HCT116 (cell line): Measurements from ENCODE around the gene SIRPA. TPM values are rescaled to one million over a fixed set of nuclear protein-coding genes. Genes with fewer than 3 reads are reported as not detected.

ENCODE experiments used
- ATAC-seq: fragments of 200-7000 bp; cut with Tn5 transposase; 2 replicates; pipeline ENCODE4 v1.9.1; 2020; ENCODE audit warnings: mild to moderate bottlenecking, moderate library complexity
- BruUV-seq: library from RNA; stranded (reverse); fragments of 400-500 nt; replicated peaks from 2 replicates; lab custom pipeline; 2021; lab: Mats Ljungman, UMichigan
- CTCF ChIA-PET: fragments of 300-600 bp; sonication (Branson Sonifier 250); formaldehyde crosslinking; loops from one replicate; lab custom pipeline; 2021; ENCODE audit warnings: antibody characterized with exemption; lab: Charles Lee
- POLR2A ChIA-PET: fragments of 300-600, 350-600 bp; sonication (Branson Sonifier 250); formaldehyde crosslinking; loops from one replicate; lab custom pipeline; 2021; ENCODE audit warnings: antibody characterized with exemption; lab: Charles Lee
- RAD21 ChIA-PET, 2 experiments: fragments of 300-600 bp; sonication (Branson Sonifier 250); formaldehyde crosslinking; loops; one replicate each; lab custom pipeline; 2023; ENCODE audit warnings: low total read pairs in 2 of 2; ENCODE audit not compliant: uncharacterized antibody in 2 of 2, unreplicated experiment in 2 of 2, low non-redundant PET in 1 of 2; lab: Charles Lee
- DNase-seq: peaks from one replicate; pipeline ENCODE4 v3.0.0-alpha.2; 2010; ENCODE audit warnings: low read depth, low spot score
- H2AFZ ChIP-seq: fragments of 200-600 bp; shearing (Covaris generic), sonication (generic); 2 replicates; pipeline ENCODE4 v1.6.1; 2017; ENCODE audit warnings: low read depth, mixed run types, mixed read lengths, antibody characterized with exemption, low read length; ENCODE audit not compliant: poor library complexity, severe bottlenecking
- H3K27ac ChIP-seq: 2 replicates; pipeline ENCODE4 v1.5.1; 2012; ENCODE audit warnings: low read depth, low read length
- H3K27me3 ChIP-seq: fragments of 200-600 bp; sonication (generic); 2 replicates; pipeline ENCODE4 v1.6.1; 2016; ENCODE audit warnings: mixed run types, low read length, mixed read lengths; ENCODE audit not compliant: insufficient read depth
- H3K36me3 ChIP-seq, 2 experiments: fragments of 200-500 bp in 1 of 2; fragments of 200-600 bp in 1 of 2; sonication (Bioruptor generic) in 1 of 2; sonication (generic) in 1 of 2; 2 replicates each; pipeline versions ENCODE4 v1.5.1 to v1.6.1; 2014 to 2016; ENCODE audit warnings: low read length in 2 of 2, inconsistent platforms in 1 of 2, mixed read lengths in 1 of 2, mixed run types in 1 of 2; ENCODE audit not compliant: insufficient read depth in 2 of 2, control insufficient read depth in 1 of 2
- H3K4me1 ChIP-seq, 2 experiments: fragments of 200-600 bp in 1 of 2; sonication (generic) in 1 of 2; 2 replicates each; pipeline versions ENCODE4 v1.5.1 to v1.6.1; 2012 to 2017; ENCODE audit warnings: low read length in 2 of 2, inconsistent platforms in 1 of 2, mild to moderate bottlenecking in 1 of 2, mixed read lengths in 1 of 2, mixed run types in 1 of 2, moderate library complexity in 1 of 2; ENCODE audit not compliant: insufficient read depth in 2 of 2, control insufficient read depth in 1 of 2
- H3K4me2 ChIP-seq: fragments of 200-600 bp; sonication (generic); 2 replicates; pipeline ENCODE4 v1.6.1; 2017; ENCODE audit warnings: mixed run types, low read length, mixed read lengths
- H3K4me3 ChIP-seq, 2 experiments: fragments of 200-600 bp in 1 of 2; sonication (generic) in 1 of 2; replicated peaks in 1 of 2; 2 replicates each; pipeline ENCODE4 v1.5.1; 2011 to 2016; ENCODE audit warnings: low read length in 2 of 2, control low read depth in 1 of 2, low read depth in 1 of 2, mild to moderate bottlenecking in 1 of 2, mixed read lengths in 1 of 2, mixed run types in 1 of 2
- H3K79me2 ChIP-seq: fragments of 200-600 bp; sonication (generic); 2 replicates; pipeline ENCODE4 v1.6.1; 2017; ENCODE audit warnings: mild to moderate bottlenecking, mixed run types, low read length, moderate library complexity, mixed read lengths; ENCODE audit not compliant: insufficient read depth
- H3K9ac ChIP-seq: fragments of 200-600 bp; sonication (generic); 2 replicates; pipeline ENCODE4 v1.6.1; 2016; ENCODE audit warnings: low read length, mixed read lengths
- H3K9me2 ChIP-seq: fragments of 200-600 bp; sonication (generic), shearing (Covaris generic); 2 replicates; pipeline ENCODE4 v1.6.1; 2017; ENCODE audit warnings: mixed run types, mild to moderate bottlenecking, moderate library complexity; ENCODE audit not compliant: insufficient read depth
- H3K9me3 ChIP-seq, 2 experiments: fragments of 200-500 bp in 1 of 2; fragments of 200-600 bp in 1 of 2; sonication (Bioruptor generic) in 1 of 2; sonication (generic) in 1 of 2; 2 replicates each; pipeline ENCODE4 v1.6.1; 2014 to 2017; ENCODE audit warnings: low read length in 2 of 2, mixed read lengths in 2 of 2, inconsistent platforms in 1 of 2, low read depth in 1 of 2, mild to moderate bottlenecking in 1 of 2, mixed run types in 1 of 2, moderate library complexity in 1 of 2; ENCODE audit not compliant: control insufficient read depth in 1 of 2, insufficient read depth in 1 of 2
- H4K20me1 ChIP-seq: fragments of 200-600 bp; sonication (generic), shearing (Covaris generic); 2 replicates; pipeline ENCODE4 v1.6.1; 2017; ENCODE audit warnings: mixed run types, mild to moderate bottlenecking, moderate library complexity; ENCODE audit not compliant: insufficient read depth
- ATF3 ChIP-seq: IDR thresholded peaks from 2 replicates; pipeline ENCODE4 v1.6.1; 2012
- CEBPB ChIP-seq: IDR thresholded peaks from 2 replicates; pipeline ENCODE4 v1.6.1; 2012; ENCODE audit warnings: low read depth
- EGR1 ChIP-seq: IDR thresholded peaks from 2 replicates; pipeline ENCODE4 v1.6.1; 2012; ENCODE audit warnings: low read depth
- EZH2 ChIP-seq: fragments of 200-600 bp; sonication (generic); IDR thresholded peaks from 2 replicates; pipeline ENCODE4 v1.6.1; 2017; ENCODE audit warnings: antibody characterized with exemption, mixed run types
- EZH2phosphoT487 ChIP-seq: fragments of 200-600 bp; IDR thresholded peaks from 2 replicates; pipeline ENCODE4 v1.6.1; 2018; ENCODE audit warnings: antibody characterized with exemption, borderline replicate concordance
- FOSL1 ChIP-seq: IDR thresholded peaks from 2 replicates; pipeline ENCODE4 v1.6.1; 2012; ENCODE audit warnings: low read depth
- RAD21 ChIP-seq: IDR thresholded peaks from 2 replicates; pipeline ENCODE4 v1.6.1; 2012; ENCODE audit warnings: low read depth, mild to moderate bottlenecking
- REST ChIP-seq: IDR thresholded peaks from 2 replicates; pipeline ENCODE4 v1.6.1; 2012; ENCODE audit warnings: low read depth
- SRF ChIP-seq: IDR thresholded peaks from 2 replicates; pipeline ENCODE4 v1.6.1; 2012; ENCODE audit warnings: low read depth
- TCF7L2 ChIP-seq: IDR thresholded peaks from 2 replicates; pipeline ENCODE4 v1.7.0; 2011; ENCODE audit warnings: borderline replicate concordance, inconsistent platforms; ENCODE audit not compliant: insufficient read depth, insufficient read length; ENCODE audit errors: extremely low read depth
- ZBTB33 ChIP-seq: IDR thresholded peaks from 2 replicates; pipeline ENCODE4 v1.6.1; 2011; ENCODE audit warnings: mild to moderate bottlenecking, low read length, moderate library complexity; ENCODE audit not compliant: insufficient replicate concordance; ENCODE audit errors: extremely low read depth
- ZFX ChIP-seq: fragments of 450-650 bp; IDR thresholded peaks from 2 replicates; pipeline ENCODE4 v1.6.1; 2017
- ZNF274 ChIP-seq: fragments of 200-500 bp; sonication (Bioruptor generic); IDR thresholded peaks from 2 replicates; pipeline ENCODE4 v1.6.1; 2014; ENCODE audit warnings: mild to moderate bottlenecking, low read depth, low read length, inconsistent platforms
- intact Hi-C: fragments of 100-400 bp; cut with micrococcal nuclease; formaldehyde crosslinking; loops from 2 replicates; pipeline ENCODE4 v1.10.0; 2022
- total RNA-seq: library from RNA; stranded (reverse); gene quantifications from one replicate; pipeline ENCODE4 v1.2.1, GENCODE V29; 2021; ENCODE audit not compliant: unreplicated experiment

The SIRPA gene
- total RNA-seq, 1 experiment from 2014 or later = 15.3 TPM

- CTCF ChIA-PET = no interaction called here
- H4K20me1 ChIP-seq = no peaks in the 10 kb centered on the region
- no peaks in the 10 kb centered on the region for H3K27me3 ChIP-seq
- no peaks in the 10 kb centered on the region for H3K9me2 ChIP-seq
- H2AFZ ChIP-seq = no peak overlapping the region
- ATAC-seq = no peak
- BruUV-seq = no TSS peak
- no peaks in the 10 kb centered on the region for H3K9me3 ChIP-seq
- no peak overlapping the region for H3K4me3 ChIP-seq
- H3K36me3 ChIP-seq = no peaks in the 10 kb centered on the region
- RAD21 ChIA-PET = no interaction called here
- peaks cover 0 to 4% of the 10 kb centered on the region in 2 experiments; a peak in 1 of 4 replicates for H3K4me1 ChIP-seq
- no peak overlapping the region for H3K4me2 ChIP-seq
- no peak for DNase-seq
- no peak overlapping the region for H3K9ac ChIP-seq
- intact Hi-C loops = no loop called here
- H3K79me2 ChIP-seq = no peaks in the 10 kb centered on the region
- POLR2A ChIA-PET = no interaction called here
- H3K27ac ChIP-seq = no peak overlapping the region
- no peak for TF ChIP-seq EZH2phosphoT487
- TF ChIP-seq FOSL1 = no peak
- TF ChIP-seq EZH2 = no peak
- TF ChIP-seq REST = no peak
- no peak for TF ChIP-seq CEBPB
- no peak for TF ChIP-seq SRF
- no peak for TF ChIP-seq ZFX
- no peak for TF ChIP-seq TCF7L2
- no peak for TF ChIP-seq EGR1
- TF ChIP-seq RAD21 = no peak
- no peak for TF ChIP-seq ATF3
- no peak for TF ChIP-seq ZNF274
- TF ChIP-seq ZBTB33 = no peak
Observed at GRCh38 chr20:1857466-1857865, 37.7 kb upstream of the SIRPA start.
